GM12878 (cell line): ENCODE results near the gene RNU6-9. TPM values are rescaled to one million over a fixed set of nuclear protein-coding genes. Genes with fewer than 3 reads are reported as not detected.

Experiments
- ATAC-seq: fragments of 200-7000 bp; cut with Tn5 transposase; 3 replicates; pipeline ENCODE4 v1.9.1; 2020; ENCODE audit warnings: mild to moderate bottlenecking, moderate library complexity
- BruUV-seq: library from RNA; stranded (reverse); fragments of 400-500 nt; replicated peaks from 2 replicates; lab custom pipeline; 2021; lab: Mats Ljungman, UMichigan
- CTCF ChIA-PET: fragments of 300-600 bp; sonication (Branson Sonifier 250); formaldehyde crosslinking; extraction: SDS; loops from one replicate; lab custom pipeline; 2021; ENCODE audit warnings: inconsistent platforms; lab: Yijun Ruan, JAX
- POLR2A ChIA-PET: fragments of 350-600 bp; formaldehyde crosslinking; extraction: SDS; loops from one replicate; lab custom pipeline; 2021; ENCODE audit warnings: inconsistent platforms; lab: Charles Lee
- RAD21 ChIA-PET: fragments of 300-600 bp; sonication (Branson Sonifier 250); formaldehyde crosslinking; loops from one replicate; lab custom pipeline; 2023; ENCODE audit warnings: antibody characterized with exemption; ENCODE audit not compliant: unreplicated experiment; lab: Charles Lee
- SMC1A ChIA-PET: fragments of 300-600 bp; sonication (Branson Sonifier 250); formaldehyde crosslinking; loops from one replicate; lab custom pipeline; 2023; ENCODE audit not compliant: unreplicated experiment, uncharacterized antibody; lab: Charles Lee
- DNase-seq: peaks from one replicate; pipeline ENCODE4 v3.0.0-alpha.2; 2011; ENCODE audit warnings: low read depth, low spot score
- FAIRE-seq: peaks from 3 replicates; lab custom pipeline; 2011; peaks lifted over from hg19 to GRCh38; lab: Jason Lieb, UNC
- H2AFZ ChIP-seq: 2 replicates; pipeline ENCODE4 v1.6.0; 2011; ENCODE audit warnings: low read depth, low read length, control low read depth; ENCODE audit not compliant: control insufficient read depth
- H3K27ac ChIP-seq: 2 replicates; pipeline ENCODE4 v1.5.1; 2011; ENCODE audit warnings: control low read depth; ENCODE audit not compliant: control insufficient read depth, insufficient read depth
- H3K27me3 ChIP-seq, 2 experiments: replicated peaks in 1 of 2; 2 replicates each; pipeline versions ENCODE4 v1.6.0 to v1.6.1; 2011; ENCODE audit warnings: low read length in 1 of 2; ENCODE audit not compliant: control insufficient read depth in 2 of 2, insufficient read depth in 2 of 2
- H3K36me3 ChIP-seq, 2 experiments: 2 replicates each; pipeline ENCODE4 v1.5.1; 2011; ENCODE audit warnings: low read length in 1 of 2; ENCODE audit not compliant: control insufficient read depth in 2 of 2, insufficient read depth in 2 of 2
- H3K4me1 ChIP-seq: 2 replicates; pipeline ENCODE4 v1.6.1; 2011; ENCODE audit warnings: mild to moderate bottlenecking, low read length, moderate library complexity, mixed read lengths; ENCODE audit not compliant: control insufficient read depth, insufficient read depth
- H3K4me2 ChIP-seq: 2 replicates; pipeline ENCODE4 v1.6.0; 2011; ENCODE audit warnings: control low read depth; ENCODE audit not compliant: control insufficient read depth, insufficient read depth
- H3K4me3 ChIP-seq: fragments of 200-600 bp; sonication (generic); 2 replicates; pipeline ENCODE4 v1.5.1; 2016
- H3K79me2 ChIP-seq: 2 replicates; pipeline ENCODE4 v1.6.0; 2011; ENCODE audit warnings: low read length; ENCODE audit not compliant: control insufficient read depth, insufficient read depth
- H3K9ac ChIP-seq: 2 replicates; pipeline ENCODE4 v1.8.0; 2011; ENCODE audit warnings: low read length, control low read depth, mixed read lengths; ENCODE audit not compliant: control insufficient read depth, insufficient read depth
- H3K9me3 ChIP-seq: replicated peaks from 3 replicates; pipeline ENCODE4 v1.5.1; 2011; ENCODE audit warnings: mild to moderate bottlenecking, low read length; ENCODE audit not compliant: control insufficient read depth, insufficient read depth
- H4K20me1 ChIP-seq: 2 replicates; pipeline ENCODE4 v1.6.0; 2011; ENCODE audit not compliant: control insufficient read depth, insufficient read depth
- CREB1 ChIP-seq: IDR thresholded peaks from 2 replicates; pipeline ENCODE4 v1.6.1; 2012; ENCODE audit warnings: low read depth, mild to moderate bottlenecking, inconsistent platforms
- JUNB ChIP-seq: IDR thresholded peaks from 2 replicates; pipeline ENCODE4 v1.6.1; 2016; ENCODE audit warnings: antibody characterized with exemption, mild to moderate bottlenecking
- KLF5 ChIP-seq: fragments of 450-650 bp; IDR thresholded peaks from 2 replicates; pipeline ENCODE4 v1.6.1; 2014; ENCODE audit warnings: mild to moderate bottlenecking; ENCODE audit not compliant: partially characterized antibody
- LARP7 ChIP-seq: fragments of 450-650 bp; IDR thresholded peaks from 2 replicates; pipeline ENCODE4 v1.6.1; 2017; ENCODE audit warnings: mild to moderate bottlenecking
- MEF2A ChIP-seq: IDR thresholded peaks from 2 replicates; pipeline ENCODE4 v1.6.1; 2011; ENCODE audit warnings: low read depth, mild to moderate bottlenecking, low read length, moderate library complexity; ENCODE audit not compliant: insufficient read depth
- REST ChIP-seq: IDR thresholded peaks from 2 replicates; pipeline ENCODE4 v1.6.1; 2012; ENCODE audit warnings: mild to moderate bottlenecking, low read depth, low read length
- SMAD5 ChIP-seq: IDR thresholded peaks from 2 replicates; pipeline ENCODE4 v1.6.1; 2016; ENCODE audit warnings: antibody characterized with exemption, low read depth
- SPI1 ChIP-seq: IDR thresholded peaks from 2 replicates; pipeline ENCODE4 v1.6.1; 2011; ENCODE audit warnings: low read depth, mild to moderate bottlenecking, low read length, moderate library complexity, borderline replicate concordance; ENCODE audit not compliant: insufficient read depth
- STAT1 ChIP-seq: fragments of 450-650 bp; conservative IDR thresholded peaks from 2 replicates; pipeline ENCODE4 v1.6.1; 2014; ENCODE audit warnings: antibody characterized with exemption, mild to moderate bottlenecking
- STAT3 ChIP-seq: IDR thresholded peaks from 2 replicates; pipeline ENCODE4 v1.6.1; 2011; ENCODE audit warnings: low read depth, low read length, improper control_type of control experiment
- TBL1XR1 ChIP-seq: IDR thresholded peaks from 2 replicates; pipeline ENCODE4 v1.6.1; 2012; ENCODE audit warnings: low read depth, low read length, improper control_type of control experiment
- WGBS: methylation state at CpG from one replicate; pipeline ENCODE4 v1.1.6; 2016; ENCODE audit warnings: low lambda C conversion rate; ENCODE audit not compliant: insufficient replicate concordance, insufficient coverage; ENCODE audit errors: missing lambda C conversion rate; 5-methylcytosine and 5-hydroxymethylcytosine counted together
- in situ Hi-C: fragments of 300-500 bp; cut with MboI; formaldehyde crosslinking; loops from 9 replicates; pipeline ENCODE4 v1.14.3; 2018; ENCODE audit warnings: mixed read lengths
- intact Hi-C: fragments of 100-400 bp; cut with micrococcal nuclease; formaldehyde crosslinking; loops from one replicate; pipeline ENCODE4 v1.14.2; 2022; ENCODE audit not compliant: unreplicated experiment
- polyA plus RNA-seq, 11 experiments: library from polyadenylated mRNA; depleted of rRNA in 4 of 11; unstranded in 6 of 11; stranded (reverse) in 5 of 11; fragments of >200 nt; fragmentation: Nextera tagmentation in 4 of 11; fragmentation: Illumina TruSeq in 1 of 11; extraction: Ambion mirVana in 4 of 11; extraction: Trizol in 1 of 11; gene quantifications; 1 replicate in 1 of 11; 2 replicates in 10 of 11; pipeline versions ENCODE4 v1.2.1 to v1.2.3, GENCODE V29; 2011 to 2016; ENCODE audit warnings: inconsistent platforms in 2 of 11, missing spikeins in 2 of 11, low read depth in 1 of 11
- total RNA-seq, 4 experiments: library from RNA; depleted of rRNA in 3 of 4; stranded (reverse); fragments of >200 nt in 3 of 4; fragmentation: Illumina TruSeq in 1 of 4; extraction: Trizol in 1 of 4; gene quantifications; 2 replicates each; pipeline versions ENCODE4 v1.2.1 to v1.2.3, GENCODE V29; 2013 to 2021
- TF ChIP-seq, protein P1 (sequence below): IDR thresholded peaks from 2 replicates; pipeline ENCODE4 v1.6.1; 2012; ENCODE audit warnings: low read depth, low read length, improper control_type of control experiment

Gene RNU6-9
- total and polyA plus RNA-seq, 10 of the 15 experiments (the other 5 are each of a cell fraction or from before 2014, with no cell fraction given): not detected

DNA sequence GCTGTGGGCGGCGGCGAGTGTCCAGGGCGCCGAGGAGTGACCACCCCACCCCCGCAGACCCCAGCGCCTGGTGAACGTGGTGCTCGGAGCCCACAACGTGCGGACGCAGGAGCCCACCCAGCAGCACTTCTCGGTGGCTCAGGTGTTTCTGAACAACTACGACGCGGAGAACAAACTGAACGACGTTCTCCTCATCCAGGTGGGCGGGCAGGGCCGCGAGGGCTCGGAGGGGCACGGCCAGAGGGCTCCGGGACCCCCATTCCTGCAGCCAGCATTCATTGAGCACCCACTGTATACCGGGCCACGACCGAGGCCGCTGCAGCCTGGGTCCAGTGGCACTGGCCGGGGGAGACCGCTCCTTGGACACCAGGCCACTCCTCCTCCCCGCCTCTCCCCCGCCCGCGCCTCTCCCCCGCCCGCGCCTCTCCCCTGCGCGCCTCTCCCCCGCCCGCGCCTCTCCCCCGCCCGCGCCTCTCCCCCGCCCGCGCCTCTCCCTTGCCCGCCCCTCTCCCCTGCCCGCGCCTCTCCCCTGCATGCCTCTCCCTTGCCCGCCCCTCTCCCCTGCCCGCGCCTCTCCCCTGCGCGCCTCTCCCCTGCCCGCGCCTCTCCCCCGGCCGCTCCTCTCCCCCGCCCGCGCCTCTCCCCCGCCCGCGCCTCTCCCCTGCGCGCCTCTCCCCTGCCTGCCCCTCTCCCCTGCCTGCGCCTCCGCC lies 49.3 kb upstream of the RNU6-9 start:
- in situ Hi-C loops (no loop called here), intact Hi-C loops (no loop called here)
- whole genome bisulfite sequencing: 10% methylated on average over 23 of the region's 70 CpGs
- Histone ChIP-seq H3K4me1 (peaks cover 2% of the 10 kb centered on the region; the same call in 1 of the 2 replicates), H3K27me3 (no peaks in the 10 kb centered on the region; a peak in 1 of 4 replicates), H3K9me3 (no peaks in the 10 kb centered on the region; the same call in 2 of the 3 replicates), H4K20me1 (no peaks in the 10 kb centered on the region), H3K4me2 (no peak overlapping the region), H3K9ac (no peak overlapping the region), H3K79me2 (no peaks in the 10 kb centered on the region), H3K36me3 (no peaks in the 10 kb centered on the region), H2AFZ (no peak overlapping the region), H3K27ac (no peak overlapping the region), H3K4me3 (no peak overlapping the region)
- RAD21 ChIA-PET: no interaction called here
- POLR2A ChIA-PET: interaction anchor here (0.6 kb wide), 1 partner anchor 160 kb away, joined by 3 read pairs; no protein-coding TSS in a partner anchor
- no peak for DNase-seq
- CTCF ChIA-PET: no interaction called here
- SMC1A ChIA-PET: interaction anchor here (0.5 kb wide), 1 partner anchor 11 kb away, joined by 3 read pairs; no protein-coding TSS in a partner anchor
- FAIRE-seq: no peak
- BruUV-seq: no TSS peak
- TF ChIP-seq JUNB (no peak), KLF5 (no peak), STAT3 (no peak), SPI1 (no peak), LARP7 (no peak), STAT1 (no peak), SMAD5 (no peak), REST (no peak), CREB1 (no peak), TBL1XR1 (no peak), MEF2A (no peak)
- TF ChIP-seq, protein P1, sequence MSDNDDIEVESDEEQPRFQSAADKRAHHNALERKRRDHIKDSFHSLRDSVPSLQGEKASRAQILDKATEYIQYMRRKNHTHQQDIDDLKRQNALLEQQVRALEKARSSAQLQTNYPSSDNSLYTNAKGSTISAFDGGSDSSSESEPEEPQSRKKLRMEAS: no peak
- ATAC-seq: no peak
